Stimulated activated CD4-positive, alpha-beta T cell treated with anti-CD3 and anti-CD28 coated beads, Interleukin-4, amount 100 ng/mL, for 1 hour (primary cell): ENCODE data around the gene NUDT2.
"Not testable (repeated sequence)": the region's sequence is repeated elsewhere in the genome, so short reads cannot be mapped to it uniquely, and the experiment has no call there.

ENCODE experiments used
- DNase-seq: peaks from one replicate; pipeline ENCODE4 v3.0.0-alpha.2; 2020

NUDT2 gene

DNA sequence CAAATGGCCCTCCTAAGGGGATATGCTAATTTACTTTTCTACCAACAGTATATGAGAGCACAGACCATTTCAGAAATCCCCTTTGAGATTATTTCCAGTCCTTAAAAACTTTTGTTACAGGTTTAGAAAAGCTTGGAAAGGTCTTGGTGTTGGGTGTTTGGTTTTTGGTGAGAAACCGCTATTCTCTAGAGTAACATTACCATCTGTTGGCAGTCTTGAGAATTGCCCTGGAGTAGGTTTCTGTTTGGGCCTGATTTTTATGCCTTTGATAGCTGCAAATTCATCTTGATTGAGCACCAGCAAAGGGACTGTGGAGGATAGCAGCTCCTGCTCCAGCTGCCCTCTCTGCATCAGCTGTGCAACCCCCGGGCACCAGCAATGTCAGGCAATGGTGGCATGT lies 8.0 kb downstream of the NUDT2 start:
- no peak for DNase-seq

DNA sequence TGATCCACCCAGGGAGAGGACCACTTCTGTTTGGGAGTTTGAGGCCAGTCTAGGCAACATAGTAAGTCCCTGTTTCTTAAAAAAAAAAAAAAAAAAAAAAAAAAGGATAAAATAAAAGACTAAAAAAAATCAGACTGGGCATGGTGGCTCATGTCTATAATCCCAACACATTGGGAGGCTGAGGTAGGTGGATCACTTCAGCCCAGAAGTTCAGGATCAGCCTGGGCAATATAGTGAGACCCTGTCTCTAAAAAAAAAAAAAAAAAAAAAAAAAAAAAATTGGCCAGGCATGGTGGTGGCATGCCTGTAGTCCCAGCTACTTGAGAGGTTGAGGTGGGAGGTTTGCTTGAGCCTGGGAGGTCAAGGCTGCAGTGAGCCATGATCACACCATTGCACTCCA lies 8.7 kb downstream of the NUDT2 start:
- DNase-seq: not testable (repeated sequence)

DNA sequence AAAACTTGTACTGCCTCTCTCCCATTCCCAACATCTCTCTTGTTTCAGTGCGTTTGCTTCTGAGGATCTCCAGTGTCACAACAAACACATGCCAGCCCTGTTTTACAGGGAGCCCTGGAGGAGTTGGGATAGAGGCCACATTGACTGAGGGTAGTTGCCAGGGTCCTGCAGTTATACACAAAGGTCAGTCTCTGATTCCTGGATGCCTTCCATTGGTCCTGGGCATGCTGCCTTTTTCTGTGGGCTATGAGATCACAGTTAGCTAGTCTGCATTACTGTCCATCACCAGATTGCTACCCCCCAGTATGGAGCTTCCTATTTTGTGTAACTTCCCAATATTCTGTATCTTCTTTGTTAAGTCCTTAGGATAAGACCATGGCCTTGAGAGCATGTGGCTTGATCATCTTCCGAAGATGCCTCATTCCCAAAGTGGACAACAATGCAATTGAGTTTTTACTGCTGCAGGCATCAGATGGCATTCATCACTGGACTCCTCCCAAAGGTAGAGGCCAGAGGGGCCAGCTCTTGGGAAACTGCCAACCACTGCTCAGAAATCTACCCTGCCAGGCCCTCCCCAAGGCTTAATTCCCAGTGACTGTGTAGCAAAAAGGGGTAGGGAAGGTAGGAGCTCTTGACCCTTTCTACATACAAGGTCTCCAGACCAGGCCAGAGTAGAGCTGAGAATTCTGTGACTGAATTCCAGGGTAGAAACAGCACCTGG lies 9.5 kb downstream of the NUDT2 start:
- DNase-seq: no peak

DNA sequence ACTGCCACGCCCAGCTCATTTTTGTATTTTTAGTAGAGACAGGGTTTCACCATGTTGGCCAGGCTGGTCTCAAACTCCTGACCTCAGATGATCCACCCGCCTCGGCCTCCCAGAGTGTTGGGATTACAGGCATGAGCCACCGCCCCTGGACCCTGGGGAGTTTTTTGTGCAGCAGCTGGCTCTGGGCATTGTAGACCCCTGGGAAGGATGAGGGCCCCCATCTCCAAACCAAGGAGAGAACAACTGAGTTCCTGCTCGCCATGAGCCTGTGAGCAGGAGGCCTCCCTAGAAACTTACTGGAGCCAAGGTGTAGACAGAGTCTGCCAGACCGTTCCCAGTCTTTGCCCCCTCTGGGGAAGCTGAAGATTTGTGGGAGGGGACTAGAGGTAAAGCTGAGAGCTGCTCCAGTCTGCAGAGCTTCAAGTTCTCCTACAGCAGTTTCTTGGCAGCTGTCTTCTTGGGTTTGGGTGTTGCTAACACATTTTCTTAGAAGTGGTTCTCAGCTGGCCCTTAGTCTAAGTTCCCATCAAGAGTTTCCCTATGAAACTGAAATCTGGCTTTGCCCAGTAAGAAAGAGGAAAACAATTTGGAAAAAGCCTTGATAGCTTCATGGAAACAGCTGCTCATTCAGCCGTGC lies 12.4 kb downstream of the NUDT2 start:
- DNase-seq: no peak

DNA sequence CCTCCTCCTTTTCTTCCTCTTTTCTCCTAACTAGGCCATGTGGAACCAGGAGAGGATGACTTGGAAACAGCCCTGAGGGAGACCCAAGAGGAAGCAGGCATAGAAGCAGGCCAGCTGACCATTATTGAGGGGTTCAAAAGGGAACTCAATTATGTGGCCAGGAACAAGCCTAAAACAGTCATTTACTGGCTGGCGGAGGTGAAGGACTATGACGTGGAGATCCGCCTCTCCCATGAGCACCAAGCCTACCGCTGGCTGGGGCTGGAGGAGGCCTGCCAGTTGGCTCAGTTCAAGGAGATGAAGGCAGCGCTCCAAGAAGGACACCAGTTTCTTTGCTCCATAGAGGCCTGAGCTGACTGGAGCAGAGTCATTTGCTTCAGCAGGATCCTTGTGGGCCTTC lies 13.7 kb downstream of the NUDT2 start:
- no peak for DNase-seq

DNA sequence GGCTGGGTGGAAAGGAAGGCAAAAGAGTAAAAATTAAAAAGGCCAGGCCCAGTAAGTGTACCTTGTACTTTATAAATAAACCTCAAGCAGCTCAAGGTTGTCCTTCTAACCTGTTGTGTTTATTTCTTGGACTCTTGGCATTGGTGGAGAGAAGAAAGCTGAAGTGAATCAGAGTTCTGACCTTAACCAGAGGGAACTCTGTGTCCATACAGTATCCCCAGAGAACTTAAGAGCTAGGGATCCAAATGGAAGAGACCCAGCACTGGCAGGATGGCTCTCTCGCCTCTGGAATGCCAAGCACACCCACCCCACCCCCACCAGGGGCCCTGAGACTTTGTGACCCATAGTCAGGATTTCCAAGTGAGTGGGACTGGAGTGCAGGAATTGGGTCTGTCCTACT lies 14.2 kb downstream of the NUDT2 start:
- DNase-seq: no peak

DNA sequence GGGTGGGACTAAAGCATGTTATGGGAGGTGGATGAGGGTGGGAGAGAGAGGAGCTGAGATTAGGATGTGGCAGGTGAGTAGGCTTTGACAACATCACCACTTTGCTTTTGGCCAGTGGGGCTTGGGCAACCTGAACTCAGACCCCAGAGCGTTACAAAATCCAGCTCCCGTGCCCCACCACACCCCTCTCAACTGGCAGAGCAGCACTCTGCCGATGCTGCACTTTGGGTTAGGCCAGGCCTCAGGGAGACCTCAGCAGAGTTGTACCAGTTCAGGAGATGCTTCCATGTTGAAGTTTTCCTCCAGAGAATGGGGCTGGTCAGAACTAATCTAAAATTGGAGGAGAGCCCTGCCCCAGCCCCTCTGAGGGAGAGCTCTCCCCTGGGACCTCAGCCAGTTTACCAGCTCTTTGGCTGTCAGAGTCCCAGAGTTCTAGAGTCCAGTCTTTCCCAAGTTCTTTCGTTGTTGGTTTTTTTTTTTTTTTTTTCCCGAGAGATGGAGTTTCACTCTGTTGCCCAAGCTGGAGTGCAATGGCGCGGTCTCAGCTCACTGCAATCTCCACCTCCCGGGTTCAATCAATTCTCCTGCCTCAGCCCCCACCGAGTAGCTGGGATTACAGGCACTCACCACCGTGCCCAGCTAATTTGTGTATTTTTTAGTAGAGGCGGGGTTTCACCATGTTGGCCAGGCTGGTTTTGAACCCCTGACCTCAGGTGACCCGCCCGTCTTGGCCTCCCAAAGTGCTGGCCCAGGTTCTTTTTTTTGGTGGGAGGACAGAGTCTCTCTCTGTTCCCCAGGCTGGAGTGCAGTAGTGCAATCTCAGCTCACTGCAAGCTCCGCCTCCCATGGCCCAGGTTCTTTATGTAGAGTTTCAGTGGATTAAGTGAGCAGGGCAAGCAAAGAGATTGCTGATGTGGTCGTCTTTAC lies 17.8 kb downstream of the NUDT2 start:
- DNase-seq: no peak

DNA sequence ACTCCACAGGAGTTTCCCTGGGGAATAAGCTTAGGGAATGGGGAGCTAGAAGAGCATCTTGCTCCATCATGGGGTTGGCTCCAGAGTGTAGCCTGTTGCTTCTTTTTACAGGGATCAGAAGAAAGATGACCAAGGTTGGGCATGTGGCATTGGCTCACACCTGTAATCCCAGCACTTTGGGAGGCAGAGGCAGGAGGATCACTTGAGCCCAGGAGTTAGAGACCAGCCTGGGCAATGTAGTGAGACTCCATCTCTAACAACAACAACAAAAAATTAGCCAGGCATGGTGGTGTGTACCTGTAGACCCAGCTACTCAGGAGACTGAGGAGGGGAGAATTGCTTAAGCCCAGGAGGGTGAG lies 18.4 kb downstream of the NUDT2 start:
- DNase-seq: no peak

DNA sequence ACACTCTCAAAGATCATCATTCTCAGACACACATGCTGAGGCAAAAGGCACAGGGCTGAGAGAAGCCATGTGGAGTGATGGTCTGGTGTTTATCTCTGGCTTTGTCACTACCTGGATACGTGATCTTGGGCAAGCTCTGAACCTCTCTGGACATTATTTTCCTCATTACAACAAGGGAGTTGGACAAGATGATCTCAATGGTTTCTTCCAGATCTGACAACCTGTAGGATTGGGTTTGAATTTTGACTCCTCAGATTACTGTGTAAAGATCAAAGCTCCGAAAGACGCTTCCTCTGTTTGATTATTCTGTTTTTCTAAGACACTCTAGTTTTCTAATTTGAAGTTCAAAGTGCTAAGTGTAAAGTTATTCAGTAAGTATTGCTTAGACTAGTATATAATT lies 20.0 kb downstream of the NUDT2 start:
- DNase-seq: no peak

DNA sequence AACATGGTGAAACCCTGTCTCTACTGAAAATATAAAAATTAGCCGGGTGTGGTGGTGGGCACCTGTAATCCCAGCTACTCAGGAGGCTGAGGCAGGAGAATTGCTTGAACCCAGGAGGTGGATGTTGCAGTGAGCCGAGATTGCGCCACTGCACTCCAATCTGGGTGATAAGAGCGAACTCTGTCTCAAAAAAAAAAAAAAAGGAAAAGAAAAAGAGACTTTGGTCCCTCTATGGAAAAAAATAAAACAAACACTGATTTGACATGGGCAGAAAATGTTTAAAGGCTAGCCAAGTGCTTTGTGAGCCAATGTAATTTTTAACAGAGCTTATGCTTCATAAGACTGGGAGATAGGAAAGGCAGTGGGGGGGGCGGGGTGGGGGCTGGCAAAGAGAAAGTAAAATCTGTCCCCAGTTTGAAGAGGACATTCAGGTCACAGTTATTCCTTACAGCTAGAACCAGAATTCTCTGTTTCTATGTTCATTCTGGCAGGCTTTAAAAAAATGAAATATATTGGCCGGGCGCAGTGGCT lies 22.8 kb downstream of the NUDT2 start:
- DNase-seq: not testable (repeated sequence)

DNA sequence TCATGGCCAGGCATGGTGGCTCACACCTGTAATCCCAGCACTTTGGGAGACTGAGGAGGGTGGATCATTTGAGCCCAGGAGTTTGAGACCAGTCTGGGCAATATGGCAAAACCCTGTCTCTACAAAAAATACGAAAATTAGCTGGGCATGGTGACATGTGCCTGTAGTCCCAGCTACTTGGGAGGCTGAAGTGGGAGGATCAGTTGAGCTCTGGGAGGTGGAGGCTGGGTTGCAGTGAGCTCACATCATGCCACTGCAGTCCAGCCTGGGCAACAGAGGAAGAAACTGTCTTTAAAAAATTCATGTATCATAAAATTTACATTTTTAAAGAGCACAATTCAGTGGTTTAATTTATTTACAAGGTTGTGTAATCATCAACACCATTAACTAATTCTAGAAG lies 23.6 kb downstream of the NUDT2 start:
- not testable (repeated sequence) for DNase-seq

DNA sequence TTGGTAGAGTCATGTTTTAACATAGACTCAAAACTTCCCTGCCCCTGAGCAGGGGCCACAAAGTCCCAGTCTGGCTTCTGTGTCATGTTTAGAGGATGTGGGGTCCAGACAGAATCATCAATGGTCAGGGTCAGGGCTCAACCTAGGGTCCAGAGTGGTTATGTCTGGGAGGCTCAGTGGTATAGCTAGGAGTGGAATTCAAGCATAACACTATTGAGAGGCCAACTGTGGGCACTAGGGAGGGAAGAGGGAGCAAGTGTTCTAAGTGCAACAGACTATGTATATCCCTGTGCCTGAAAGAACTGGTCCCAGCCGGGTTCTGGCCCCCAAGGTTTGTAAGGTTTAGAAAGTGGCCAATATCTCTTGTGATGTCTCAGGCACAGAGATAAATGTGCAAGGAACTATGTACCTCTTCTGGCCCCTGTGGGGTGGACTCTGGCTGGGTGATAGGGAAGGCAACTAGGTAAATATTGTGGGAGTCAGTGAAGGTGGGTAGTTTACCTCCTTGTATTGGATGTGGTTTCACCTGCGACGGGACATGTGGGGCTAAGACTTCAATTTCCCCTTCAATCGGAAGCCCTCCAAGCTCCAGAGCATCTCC lies 33.3 kb downstream of the NUDT2 start:
- DNase-seq: no peak

DNA sequence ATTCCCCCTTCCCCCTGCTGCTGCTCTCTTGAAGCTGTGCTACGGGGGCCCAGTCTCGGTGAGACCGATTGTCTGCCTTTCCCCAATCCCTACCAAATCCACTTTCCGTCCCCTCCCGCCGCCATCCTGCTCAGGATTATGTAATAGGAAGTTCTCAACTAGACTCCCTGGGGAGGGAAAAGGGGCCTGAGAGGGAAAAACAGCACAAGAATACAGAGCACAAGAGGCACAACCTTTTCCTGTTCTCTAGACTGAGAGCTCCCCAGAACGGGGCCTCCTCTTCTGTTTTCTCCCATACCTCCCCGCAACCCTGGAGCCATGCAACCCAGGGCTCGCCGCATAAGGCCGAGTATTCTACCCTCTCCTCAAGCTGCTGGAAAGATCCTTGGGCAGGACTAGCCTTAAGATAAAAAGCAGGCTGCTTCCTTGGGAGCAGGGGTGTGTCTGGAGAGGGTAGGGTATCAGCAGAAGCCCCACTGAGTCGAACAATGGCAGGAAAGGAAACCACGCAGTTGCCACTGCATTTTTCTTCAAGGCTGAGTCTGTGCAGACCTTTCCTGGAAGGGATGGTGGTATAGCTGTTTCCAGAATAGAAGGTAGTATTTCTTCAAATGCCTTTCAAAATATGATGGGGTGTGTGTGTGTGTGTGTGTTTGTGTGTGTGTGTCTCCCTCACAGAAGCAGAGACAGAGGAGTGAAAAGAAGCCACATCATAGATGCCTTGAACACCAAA lies 34.4 kb downstream of the NUDT2 start:
- DNase-seq: no peak

DNA sequence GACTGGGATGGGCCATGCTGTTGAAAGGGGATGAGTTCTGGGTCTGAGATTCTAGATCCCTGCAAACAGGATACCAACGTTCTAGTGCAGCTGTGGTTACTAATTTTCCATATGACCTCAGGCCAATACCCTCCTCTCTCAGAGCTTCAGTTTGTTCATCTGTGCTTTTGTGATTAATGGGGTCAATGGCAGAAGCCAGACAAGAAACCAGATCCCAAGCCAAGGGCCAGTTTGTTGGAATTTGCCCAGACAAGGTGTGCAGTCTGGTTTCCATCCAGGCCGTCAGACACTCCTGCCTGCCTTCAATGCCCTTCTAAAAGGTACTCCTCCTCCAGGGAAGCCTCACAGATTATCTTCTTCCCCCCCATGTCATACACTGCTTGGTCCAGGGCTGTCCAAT lies 35.9 kb downstream of the NUDT2 start:
- no peak for DNase-seq

DNA sequence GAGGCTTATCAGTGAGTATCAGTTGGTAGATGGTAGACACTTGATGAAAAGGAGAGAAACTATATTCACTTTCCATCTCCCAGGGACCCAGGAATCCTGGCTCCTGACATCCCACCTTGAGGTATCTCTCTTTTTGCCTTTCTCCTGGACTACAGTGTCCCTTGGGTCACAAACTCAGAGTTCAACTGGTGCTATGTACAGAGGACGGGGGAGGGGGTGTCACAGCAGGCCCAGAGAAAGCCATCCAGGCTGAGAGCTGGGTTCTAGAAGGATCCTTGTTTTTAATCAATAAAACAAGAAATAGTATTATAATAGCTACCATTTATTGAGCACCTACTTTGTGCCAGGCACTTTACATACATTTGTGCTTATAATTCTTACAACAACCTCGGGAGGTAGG lies 37.0 kb downstream of the NUDT2 start:
- DNase-seq: no peak

DNA sequence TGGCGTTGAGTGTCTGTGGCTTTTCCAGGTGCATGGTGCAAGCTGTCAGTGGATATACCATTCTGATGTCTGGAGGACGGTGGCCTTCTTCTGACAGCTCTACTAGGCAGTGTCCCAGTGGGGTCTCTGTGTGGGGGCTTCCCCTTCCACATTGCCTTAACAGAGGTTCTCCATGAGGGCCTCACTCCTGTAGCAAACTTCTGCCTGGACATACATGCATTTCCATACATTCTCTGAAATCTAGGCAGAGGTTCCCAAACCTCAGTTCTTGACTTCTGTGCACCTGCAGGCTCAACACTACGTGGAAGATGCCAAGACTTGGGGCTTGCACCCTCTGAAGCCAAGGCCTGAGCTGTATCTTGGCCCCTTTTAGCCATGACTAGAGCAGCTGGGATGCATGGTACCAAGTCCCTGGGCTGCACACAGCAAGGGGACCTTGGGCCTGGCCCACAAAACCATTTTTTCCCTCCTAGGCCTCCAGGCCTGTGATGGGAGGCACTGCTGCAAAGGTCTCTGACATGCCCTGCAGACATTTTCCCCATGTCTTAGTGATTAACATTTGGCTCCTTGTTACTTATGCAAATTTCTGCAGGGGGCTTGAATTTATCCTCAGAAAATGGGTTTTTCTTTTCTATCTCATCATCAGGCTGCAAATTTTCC lies 38.5 kb downstream of the NUDT2 start:
- not testable (repeated sequence) for DNase-seq

DNA sequence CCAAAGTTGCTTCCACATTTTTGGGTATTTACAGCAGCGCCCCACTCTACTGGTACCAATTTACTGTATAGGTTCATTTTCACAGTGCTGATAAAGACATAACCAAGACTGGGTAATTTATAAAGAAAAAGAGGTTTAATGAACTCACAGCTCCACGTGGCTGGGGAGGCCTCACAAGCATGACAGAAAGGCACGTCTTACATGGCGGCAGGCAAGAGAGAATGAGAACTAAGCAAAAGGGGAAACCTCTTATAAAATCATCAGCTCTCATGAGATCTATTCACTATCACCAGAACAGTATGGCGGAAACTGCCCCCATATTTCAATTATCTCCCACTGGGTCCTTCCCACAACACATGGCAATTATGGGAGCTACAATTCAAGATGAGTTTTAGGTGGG lies 39.4 kb downstream of the NUDT2 start:
- not testable (repeated sequence) for DNase-seq

DNA sequence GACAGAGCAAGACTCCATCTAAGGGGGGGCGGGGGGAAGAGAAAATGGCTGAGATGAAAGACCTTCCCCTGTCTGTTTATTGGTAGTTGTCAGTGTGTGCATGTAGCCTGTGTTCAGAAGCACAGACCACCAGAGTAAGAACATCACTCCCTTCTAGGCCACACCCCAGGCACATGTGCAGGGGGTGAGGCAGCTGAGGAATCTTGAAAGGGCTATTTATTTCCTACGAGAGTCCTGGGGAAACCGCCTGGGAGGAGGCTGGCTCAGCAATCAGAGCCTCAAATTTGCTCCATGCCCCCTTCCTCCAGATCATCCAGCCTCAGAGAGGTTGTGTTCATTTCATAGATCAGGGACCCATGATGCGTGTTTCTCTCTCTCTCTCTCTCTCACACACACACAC lies 40.3 kb downstream of the NUDT2 start:
- no peak for DNase-seq

DNA sequence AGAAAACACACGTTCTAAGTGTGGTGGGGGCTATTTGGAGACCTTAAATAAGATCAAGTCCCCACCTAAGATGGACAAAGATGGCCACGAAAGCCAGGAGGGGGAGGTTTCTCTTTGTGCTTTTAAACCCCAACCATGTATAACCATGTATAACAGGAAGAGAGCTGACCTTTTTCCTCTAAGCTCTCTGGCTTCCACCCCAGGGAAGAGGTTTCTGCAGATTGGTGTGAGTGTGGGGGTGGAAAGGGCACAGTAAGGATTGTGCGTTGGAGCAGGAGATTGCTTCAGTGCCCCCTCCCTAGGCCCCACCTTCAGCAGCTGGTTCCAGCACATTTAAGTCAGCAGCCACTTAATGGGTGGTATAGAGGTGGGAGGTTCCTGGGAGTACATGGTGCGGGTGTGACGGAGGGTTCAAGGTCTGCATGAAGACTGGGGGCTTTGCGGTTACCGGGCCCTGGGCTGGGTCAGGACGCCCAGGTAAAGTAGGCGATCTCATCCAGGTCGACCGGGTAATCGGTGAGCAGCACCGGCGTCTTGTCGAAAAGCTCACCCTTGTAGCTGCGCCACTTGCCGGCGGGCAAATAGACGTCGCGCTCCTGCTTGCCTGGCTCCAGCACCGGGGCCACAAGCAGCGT lies 41.1 kb downstream of the NUDT2 start:
- DNase-seq: no peak

DNA sequence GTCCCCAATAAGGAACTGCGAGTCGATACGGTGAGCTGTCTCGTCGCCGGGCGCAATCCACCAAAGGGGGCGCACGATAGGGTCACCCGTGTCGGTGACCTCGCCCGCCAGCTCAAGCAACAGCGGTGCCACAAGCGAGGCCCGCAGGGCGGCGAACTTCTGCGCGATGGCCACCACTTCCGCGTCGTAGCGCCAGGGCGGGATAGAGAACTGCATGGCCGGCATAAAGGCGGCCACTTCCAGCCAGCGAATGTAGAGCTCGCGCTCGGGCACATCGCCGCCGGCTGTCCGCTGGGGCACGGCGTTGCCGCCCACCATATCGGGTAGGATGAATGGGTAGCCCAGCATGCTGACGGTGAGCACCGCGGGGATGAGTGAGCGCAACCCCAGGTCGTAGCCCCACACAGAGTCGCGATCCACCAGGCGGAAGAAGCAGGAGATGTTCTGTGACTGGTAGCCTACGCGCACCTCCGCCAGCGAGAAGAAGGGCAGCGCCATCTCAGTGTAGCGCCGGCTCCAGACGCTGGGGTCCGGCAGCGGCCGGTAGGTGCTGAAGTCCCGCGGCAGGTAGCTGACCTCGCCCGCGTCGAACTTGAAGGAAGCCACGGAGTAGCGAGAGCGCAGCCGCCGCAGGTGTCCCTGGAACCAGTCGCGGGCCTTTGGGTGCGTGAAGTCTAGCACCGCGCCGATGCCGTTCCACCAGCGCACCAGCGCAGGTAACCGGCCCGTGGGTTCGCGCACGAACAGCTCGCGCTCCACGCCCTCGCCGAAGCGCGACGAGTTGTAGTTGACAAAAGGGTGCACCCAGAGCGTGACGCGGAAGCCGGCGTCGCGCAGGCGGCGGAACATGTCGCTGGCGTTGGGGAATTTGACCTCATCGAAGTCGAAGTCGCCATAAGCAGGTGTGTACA lies 41.9 kb downstream of the NUDT2 start:
- no peak for DNase-seq
